ENCODE data around the gene CSTF2T.

- TF ChIP-seq CTCF (conservative IDR thresholded peaks at IDR 0.05): no peak
- TF ChIP-seq EZH2 (IDR thresholded peaks at IDR 0.05; ENCODE audit: low read depth): no peak
Observed at GRCh38 chr10:51675088-51675487, 24.3 kb downstream of the CSTF2T start.

All from PC-9 (cell line).